C4-2B (cell line): ENCODE results near the gene DHDH.

Source experiments
- ZFX ChIP-seq: fragments of 450-650 bp; IDR thresholded peaks from 2 replicates; pipeline ENCODE4 v1.6.1; 2017
- TF ChIP-seq, protein P1 (sequence below): fragments of 450-650 bp; conservative IDR thresholded peaks from 2 replicates; pipeline ENCODE4 v1.5.1; 2017; ENCODE audit warnings: mild to moderate bottlenecking

DNA sequence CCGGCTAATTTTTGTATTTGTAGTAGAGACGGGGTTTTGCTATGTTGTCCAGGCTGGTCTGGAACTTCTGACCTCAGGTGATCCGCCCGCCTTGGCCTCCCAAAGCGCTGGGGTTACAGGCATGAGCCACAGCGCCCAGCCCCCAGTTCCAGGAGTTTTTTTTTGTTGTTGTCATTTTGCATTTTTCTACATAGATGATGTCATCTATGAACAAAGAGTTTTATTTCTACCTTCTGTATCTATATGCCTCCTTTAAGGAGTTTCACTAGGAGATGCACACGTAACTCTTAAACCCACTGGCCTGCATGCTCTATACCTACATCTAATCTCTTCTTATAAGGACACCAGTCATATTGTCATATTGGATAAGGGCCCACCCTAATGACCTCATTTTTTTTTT lies 4.8 kb downstream of the DHDH start:
- TF ChIP-seq, protein P1, sequence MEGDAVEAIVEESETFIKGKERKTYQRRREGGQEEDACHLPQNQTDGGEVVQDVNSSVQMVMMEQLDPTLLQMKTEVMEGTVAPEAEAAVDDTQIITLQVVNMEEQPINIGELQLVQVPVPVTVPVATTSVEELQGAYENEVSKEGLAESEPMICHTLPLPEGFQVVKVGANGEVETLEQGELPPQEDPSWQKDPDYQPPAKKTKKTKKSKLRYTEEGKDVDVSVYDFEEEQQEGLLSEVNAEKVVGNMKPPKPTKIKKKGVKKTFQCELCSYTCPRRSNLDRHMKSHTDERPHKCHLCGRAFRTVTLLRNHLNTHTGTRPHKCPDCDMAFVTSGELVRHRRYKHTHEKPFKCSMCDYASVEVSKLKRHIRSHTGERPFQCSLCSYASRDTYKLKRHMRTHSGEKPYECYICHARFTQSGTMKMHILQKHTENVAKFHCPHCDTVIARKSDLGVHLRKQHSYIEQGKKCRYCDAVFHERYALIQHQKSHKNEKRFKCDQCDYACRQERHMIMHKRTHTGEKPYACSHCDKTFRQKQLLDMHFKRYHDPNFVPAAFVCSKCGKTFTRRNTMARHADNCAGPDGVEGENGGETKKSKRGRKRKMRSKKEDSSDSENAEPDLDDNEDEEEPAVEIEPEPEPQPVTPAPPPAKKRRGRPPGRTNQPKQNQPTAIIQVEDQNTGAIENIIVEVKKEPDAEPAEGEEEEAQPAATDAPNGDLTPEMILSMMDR, result no peak
- no peak for TF ChIP-seq ZFX
